Measurements from ENCODE around the gene PDCD7.
"Not testable (repeated sequence)": the region's sequence is repeated elsewhere in the genome, so short reads cannot be mapped to it uniquely, and the experiment has no call there.

PDCD7 gene

DNA sequence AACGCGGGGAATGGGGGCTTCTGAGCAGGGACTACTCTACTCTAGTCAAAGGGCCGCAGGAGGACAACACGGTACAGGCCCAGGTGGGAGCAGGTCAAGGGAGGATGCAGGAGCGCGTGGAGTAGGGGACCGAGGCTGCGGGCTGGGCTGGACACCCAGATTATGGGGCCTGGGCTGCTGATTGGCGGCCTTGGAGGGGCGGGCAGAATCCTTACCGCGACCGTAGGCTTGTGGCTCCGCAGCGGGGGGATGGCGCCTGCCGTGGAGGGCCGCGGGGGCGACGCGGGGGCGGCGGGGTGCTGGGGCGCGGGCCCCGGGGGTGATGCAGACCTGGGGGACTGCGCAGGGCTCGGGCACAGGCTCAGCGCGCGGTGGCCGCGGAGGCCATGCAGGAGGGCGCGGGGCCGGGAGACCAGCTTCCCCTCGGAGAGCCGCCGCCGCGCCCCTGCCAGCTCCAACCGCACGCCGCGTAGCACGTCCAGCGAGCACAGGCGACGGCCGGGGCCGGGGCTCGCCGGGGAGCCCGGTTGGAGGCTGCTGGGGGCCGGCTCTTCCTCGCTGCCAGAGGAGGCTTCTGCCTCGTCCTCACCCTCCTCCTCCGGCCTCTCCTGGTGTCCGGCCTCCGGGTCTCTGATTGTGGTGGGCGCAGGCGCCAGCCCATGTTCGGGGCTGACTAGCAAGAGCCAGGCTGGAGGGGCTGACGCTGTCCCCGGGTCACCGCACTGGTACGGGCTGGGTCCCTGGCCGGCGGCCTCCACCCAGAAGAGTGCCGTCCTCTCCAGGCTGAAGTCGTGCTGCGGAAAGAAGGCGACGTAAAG, 31.5 kb downstream of the PDCD7 start:
- Histone ChIP-seq H3K9ac (ENCODE audit: low read depth, low read length, poor library complexity, severe bottlenecking) (no peak overlapping the region), H3K27me3 (ENCODE audit: insufficient read depth, low read length, poor library complexity, severe bottlenecking) (no peaks in the 10 kb centered on the region), H3K4me3 (ENCODE audit: low read length, poor library complexity, severe bottlenecking) (no peak overlapping the region), H3K9me3 (ENCODE audit: insufficient read depth, low read depth, low read length) (no peaks in the 10 kb centered on the region), H2AFZ (ENCODE audit: low read length) (no peak overlapping the region), H3K79me2 (ENCODE audit: insufficient read depth, low read length) (no peaks in the 10 kb centered on the region), H3K9me2 (replicated peaks; ENCODE audit: low read depth, low read length) (no peaks in the 10 kb centered on the region), H3K4me1 (ENCODE audit: insufficient read depth, low read length, poor library complexity, severe bottlenecking) (no peaks in the 10 kb centered on the region), H3K36me3 (ENCODE audit: insufficient read depth, low read length) (peaks cover 8% of the 10 kb centered on the region; the same call in 1 of the 2 replicates), H3K4me2 (ENCODE audit: low read depth, low read length, poor library complexity, severe bottlenecking) (no peak overlapping the region), H3F3A (ENCODE audit: low read depth) (no peaks in the 10 kb centered on the region), H4K20me1 (ENCODE audit: insufficient read depth, low read length, poor library complexity, severe bottlenecking) (no peaks in the 10 kb centered on the region)
- TF ChIP-seq, protein P1, sequence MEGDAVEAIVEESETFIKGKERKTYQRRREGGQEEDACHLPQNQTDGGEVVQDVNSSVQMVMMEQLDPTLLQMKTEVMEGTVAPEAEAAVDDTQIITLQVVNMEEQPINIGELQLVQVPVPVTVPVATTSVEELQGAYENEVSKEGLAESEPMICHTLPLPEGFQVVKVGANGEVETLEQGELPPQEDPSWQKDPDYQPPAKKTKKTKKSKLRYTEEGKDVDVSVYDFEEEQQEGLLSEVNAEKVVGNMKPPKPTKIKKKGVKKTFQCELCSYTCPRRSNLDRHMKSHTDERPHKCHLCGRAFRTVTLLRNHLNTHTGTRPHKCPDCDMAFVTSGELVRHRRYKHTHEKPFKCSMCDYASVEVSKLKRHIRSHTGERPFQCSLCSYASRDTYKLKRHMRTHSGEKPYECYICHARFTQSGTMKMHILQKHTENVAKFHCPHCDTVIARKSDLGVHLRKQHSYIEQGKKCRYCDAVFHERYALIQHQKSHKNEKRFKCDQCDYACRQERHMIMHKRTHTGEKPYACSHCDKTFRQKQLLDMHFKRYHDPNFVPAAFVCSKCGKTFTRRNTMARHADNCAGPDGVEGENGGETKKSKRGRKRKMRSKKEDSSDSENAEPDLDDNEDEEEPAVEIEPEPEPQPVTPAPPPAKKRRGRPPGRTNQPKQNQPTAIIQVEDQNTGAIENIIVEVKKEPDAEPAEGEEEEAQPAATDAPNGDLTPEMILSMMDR (conservative IDR thresholded peaks at IDR 0.05; ENCODE audit: low read length), result no peak
- TF ChIP-seq EZH2phosphoT487 (IDR thresholded peaks at IDR 0.05; ENCODE audit: borderline replicate concordance), result no peak

DNA sequence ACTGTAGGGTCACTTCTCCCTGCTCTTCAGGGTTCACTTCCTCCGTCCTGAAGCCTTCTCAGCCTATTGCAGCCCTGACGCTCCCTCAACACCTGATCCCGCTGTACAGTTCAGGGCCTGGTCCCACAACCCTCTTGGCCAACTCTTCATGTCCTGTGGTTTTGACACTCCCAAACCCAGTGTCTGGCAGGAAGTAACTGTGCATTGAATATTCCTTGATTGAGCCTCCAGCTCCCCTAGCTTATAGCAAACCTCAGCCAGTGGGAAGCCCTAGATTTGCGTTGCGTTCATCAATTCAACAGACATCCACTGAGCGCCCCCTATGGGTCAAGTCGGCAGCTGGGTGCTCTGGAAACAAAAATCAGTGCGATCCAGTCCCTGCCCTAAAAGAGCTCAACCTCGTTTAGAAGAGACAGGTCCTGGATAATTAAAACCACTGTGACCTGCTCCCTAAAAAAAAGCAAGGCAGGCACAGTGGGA, 32.2 kb downstream of the PDCD7 start:
- no peaks in the 10 kb centered on the region for H3K9me3 ChIP-seq (ENCODE audit: insufficient read depth, low read depth, low read length)
- H3K79me2 ChIP-seq (ENCODE audit: insufficient read depth, low read length), result no peaks in the 10 kb centered on the region
- H3K27me3 ChIP-seq (ENCODE audit: insufficient read depth, low read length, poor library complexity, severe bottlenecking), result no peaks in the 10 kb centered on the region
- no peaks in the 10 kb centered on the region for H3F3A ChIP-seq (ENCODE audit: low read depth)
- no peak overlapping the region for H3K4me2 ChIP-seq (ENCODE audit: low read depth, low read length, poor library complexity, severe bottlenecking)
- H2AFZ ChIP-seq (ENCODE audit: low read length), result no peak overlapping the region
- TF ChIP-seq EZH2phosphoT487 (IDR thresholded peaks at IDR 0.05; ENCODE audit: borderline replicate concordance), result no peak
- TF ChIP-seq, protein P1 (conservative IDR thresholded peaks at IDR 0.05; ENCODE audit: low read length), result peak; percentile 96
- peaks cover 8% of the 10 kb centered on the region; the same call in 1 of the 2 replicates for H3K36me3 ChIP-seq (ENCODE audit: insufficient read depth, low read length)
- H3K4me1 ChIP-seq (ENCODE audit: insufficient read depth, low read length, poor library complexity, severe bottlenecking), result no peaks in the 10 kb centered on the region
- H3K9me2 ChIP-seq (replicated peaks; ENCODE audit: low read depth, low read length), result no peaks in the 10 kb centered on the region
- no peaks in the 10 kb centered on the region for H4K20me1 ChIP-seq (ENCODE audit: insufficient read depth, low read length, poor library complexity, severe bottlenecking)
- H3K4me3 ChIP-seq (ENCODE audit: low read length, poor library complexity, severe bottlenecking), result no peak overlapping the region
- H3K9ac ChIP-seq (ENCODE audit: low read depth, low read length, poor library complexity, severe bottlenecking), result no peak overlapping the region

DNA sequence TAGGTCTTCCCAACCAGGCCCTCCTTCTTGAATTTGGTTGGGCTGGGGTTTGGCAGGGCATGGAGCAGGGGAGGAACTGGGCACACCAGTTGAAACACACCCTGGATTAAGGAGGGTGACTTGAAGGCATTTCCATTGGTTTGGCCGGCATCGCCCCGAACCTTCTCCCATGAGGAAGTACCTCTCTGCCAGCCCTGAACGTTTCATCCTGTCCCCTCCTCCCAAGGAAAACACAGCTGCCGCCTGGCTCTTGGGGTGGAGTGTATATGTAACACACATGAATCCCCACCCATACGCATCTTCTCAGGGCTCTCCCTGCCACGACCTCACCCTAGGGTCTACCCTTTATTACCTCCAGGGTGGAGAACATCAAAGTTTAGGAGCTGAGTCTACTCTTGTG, 33.2 kb downstream of the PDCD7 start:
- Histone ChIP-seq H3K4me1 (ENCODE audit: insufficient read depth, low read length, poor library complexity, severe bottlenecking) (no peaks in the 10 kb centered on the region), H3K79me2 (ENCODE audit: insufficient read depth, low read length) (no peaks in the 10 kb centered on the region), H4K20me1 (ENCODE audit: insufficient read depth, low read length, poor library complexity, severe bottlenecking) (no peaks in the 10 kb centered on the region), H3K4me3 (ENCODE audit: low read length, poor library complexity, severe bottlenecking) (no peak overlapping the region), H3K9ac (ENCODE audit: low read depth, low read length, poor library complexity, severe bottlenecking) (no peak overlapping the region), H3K4me2 (ENCODE audit: low read depth, low read length, poor library complexity, severe bottlenecking) (no peak overlapping the region), H3K9me2 (replicated peaks; ENCODE audit: low read depth, low read length) (no peaks in the 10 kb centered on the region), H2AFZ (ENCODE audit: low read length) (no peak overlapping the region), H3K27me3 (ENCODE audit: insufficient read depth, low read length, poor library complexity, severe bottlenecking) (no peaks in the 10 kb centered on the region), H3F3A (ENCODE audit: low read depth) (no peaks in the 10 kb centered on the region), H3K36me3 (ENCODE audit: insufficient read depth, low read length) (peaks cover 3% of the 10 kb centered on the region; the same call in 1 of the 2 replicates), H3K9me3 (ENCODE audit: insufficient read depth, low read depth, low read length) (no peaks in the 10 kb centered on the region)
- TF ChIP-seq EZH2phosphoT487 (IDR thresholded peaks at IDR 0.05; ENCODE audit: borderline replicate concordance), result no peak
- TF ChIP-seq, protein P1 (conservative IDR thresholded peaks at IDR 0.05; ENCODE audit: low read length), result no peak

DNA sequence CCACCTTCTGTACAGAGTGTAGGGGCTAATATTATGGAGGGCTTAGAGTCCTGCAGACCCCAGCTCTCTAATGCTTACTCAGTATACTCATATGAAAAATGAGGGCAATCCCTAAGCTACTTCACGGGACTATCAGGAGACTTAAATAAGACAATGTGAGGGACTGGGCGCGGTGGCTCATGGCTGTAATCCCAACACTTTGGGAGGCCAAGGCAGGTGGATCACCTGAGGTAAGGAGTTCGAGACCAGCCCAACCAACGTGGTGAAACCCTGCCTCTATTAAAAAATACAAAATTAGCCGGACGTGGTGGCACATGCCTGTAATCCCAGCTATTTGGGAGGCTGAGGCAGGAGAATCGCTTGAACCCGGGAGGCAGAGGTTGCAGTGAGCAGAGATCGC, 33.8 kb downstream of the PDCD7 start:
- not testable (repeated sequence) for H3F3A ChIP-seq (ENCODE audit: low read depth); H4K20me1 ChIP-seq (ENCODE audit: insufficient read depth, low read length, poor library complexity, severe bottlenecking); H2AFZ ChIP-seq (ENCODE audit: low read length); H3K9me3 ChIP-seq (ENCODE audit: insufficient read depth, low read depth, low read length); H3K36me3 ChIP-seq (ENCODE audit: insufficient read depth, low read length); H3K4me2 ChIP-seq (ENCODE audit: low read depth, low read length, poor library complexity, severe bottlenecking); H3K4me3 ChIP-seq (ENCODE audit: low read length, poor library complexity, severe bottlenecking); H3K79me2 ChIP-seq (ENCODE audit: insufficient read depth, low read length); H3K27me3 ChIP-seq (ENCODE audit: insufficient read depth, low read length, poor library complexity, severe bottlenecking); H3K9me2 ChIP-seq (replicated peaks; ENCODE audit: low read depth, low read length); H3K9ac ChIP-seq (ENCODE audit: low read depth, low read length, poor library complexity, severe bottlenecking); H3K4me1 ChIP-seq (ENCODE audit: insufficient read depth, low read length, poor library complexity, severe bottlenecking)

All from Loucy (cell line).